Fibroblast of skin of left quadriceps (primary cell): ENCODE measurements around the gene CRIP2.

Experiments
- DNase-seq, 2 experiments: peaks; one replicate each; pipeline ENCODE4 v3.0.0-alpha.2; 2013; ENCODE audit warnings: low read depth in 2 of 2

CRIP2 gene

GRCh38 chr14:105474483-105475268 is at the start of gene CRIP2:
Gene CRIP2, plus strand, starts transcription at chr14:105474821. Its CDS starts 42 bp downstream, at chr14:105474863.
- no peak for DNase-seq

- no peak for DNase-seq
Observed at GRCh38 chr14:105424861-105425260, 49.8 kb upstream of the CRIP2 start.

- no peak for DNase-seq
Observed at GRCh38 chr14:105425823-105426247, 48.8 kb upstream of the CRIP2 start.

- DNase-seq = no peak
Observed at GRCh38 chr14:105426416-105427130, 48.0 kb upstream of the CRIP2 start.

- DNase-seq = no peak
Observed at GRCh38 chr14:105427412-105427811, 47.2 kb upstream of the CRIP2 start.

GRCh38 chr14:105427936-105428485 is 46.6 kb upstream of the CRIP2 start:
- DNase-seq = no peak

GRCh38 chr14:105430042-105430441 is 44.6 kb upstream of the CRIP2 start:
- no peak for DNase-seq

- peak; percentile 31 to 42 for DNase-seq
Observed at GRCh38 chr14:105430565-105430964, 44.1 kb upstream of the CRIP2 start.

GRCh38 chr14:105431256-105431655 is 43.4 kb upstream of the CRIP2 start:
- DNase-seq = no peak

- peak in 1 of 2 experiments; percentile 23 for DNase-seq
Observed at GRCh38 chr14:105432657-105433056, 42.0 kb upstream of the CRIP2 start.

- DNase-seq = no peak
Observed at GRCh38 chr14:105433161-105433605, 41.4 kb upstream of the CRIP2 start.

GRCh38 chr14:105436402-105436801 is 38.2 kb upstream of the CRIP2 start:
- DNase-seq = no peak

GRCh38 chr14:105436891-105437722 is 37.5 kb upstream of the CRIP2 start:
- DNase-seq = no peak

GRCh38 chr14:105437723-105438500 is 36.7 kb upstream of the CRIP2 start:
- no peak for DNase-seq

GRCh38 chr14:105439179-105439578 is 35.4 kb upstream of the CRIP2 start:
- DNase-seq = no peak

- no peak for DNase-seq
Observed at GRCh38 chr14:105439710-105440553, 34.7 kb upstream of the CRIP2 start.

- DNase-seq = no peak
Observed at GRCh38 chr14:105440554-105440900, 34.1 kb upstream of the CRIP2 start.

GRCh38 chr14:105440992-105441391 is 33.6 kb upstream of the CRIP2 start:
- no peak for DNase-seq

- DNase-seq = no peak
Observed at GRCh38 chr14:105442125-105442524, 32.5 kb upstream of the CRIP2 start.

GRCh38 chr14:105442834-105443233 is 31.8 kb upstream of the CRIP2 start:
- no peak for DNase-seq
